ENCODE results near the gene CHORDC1. TPM values are rescaled to one million over a fixed set of nuclear protein-coding genes. Genes with fewer than 3 reads are reported as not detected.

Gene CHORDC1
- polyA plus RNA-seq, 1 donor (not counting 4 experiments of a cell fraction or from before 2014, with no cell fraction given), result 50.7 TPM

DNA sequence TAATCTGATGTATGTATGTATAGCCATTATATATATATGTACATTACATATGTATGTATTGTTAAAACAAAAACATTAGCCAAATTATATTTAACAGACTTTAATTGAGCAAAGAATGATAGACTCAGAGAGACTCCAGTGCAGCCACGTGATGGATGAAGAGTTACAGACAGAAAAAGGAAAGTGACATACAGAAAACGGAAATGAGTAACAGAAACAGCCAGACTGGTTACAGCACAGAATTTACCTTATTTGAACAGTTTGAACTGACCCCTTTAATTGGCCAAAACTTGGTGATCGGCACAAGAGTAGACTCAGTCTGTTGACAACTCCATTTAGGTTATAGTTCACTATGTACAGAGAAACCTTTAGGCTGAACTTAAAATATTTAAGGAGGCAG is 35.0 kb downstream of the CHORDC1 start:
- H3K9ac ChIP-seq (ENCODE audit: control insufficient read depth, extremely low read depth, insufficient read depth, low read length), result no peak overlapping the region
- no peak overlapping the region for H3K27ac ChIP-seq (ENCODE audit: control insufficient read depth, insufficient read depth, low read length)
- no peaks in the 10 kb centered on the region for H3K9me1 ChIP-seq (ENCODE audit: control insufficient read depth, extremely low read depth, insufficient read depth, low read length)
- DNase-seq (ENCODE audit: low read depth, low spot score), result no peak
- H3K4me3 ChIP-seq (ENCODE audit: control insufficient read depth in 2 of 3, extremely low read depth in 1 of 3, insufficient read depth in 2 of 3, low read depth in 1 of 3, low read length in 3 of 3), result no peak overlapping the region
- dilution Hi-C loops (cut with MboI; ENCODE audit: extremely low pct_ligation_motif_present, low sequenced_read_pairs), result no loop called here
- no peaks in the 10 kb centered on the region for H3K9me3 ChIP-seq (ENCODE audit: control insufficient read depth, low read depth, low read length)
- no peaks in the 10 kb centered on the region for H3K36me3 ChIP-seq (ENCODE audit: control insufficient read depth in 2 of 2, extremely low read depth in 1 of 2, insufficient read depth in 2 of 2, low read length in 2 of 2)
- no peaks in the 10 kb centered on the region for H4K20me1 ChIP-seq (ENCODE audit: control insufficient read depth, extremely low read depth, insufficient read depth, low read length)
- no peak overlapping the region for H2AFZ ChIP-seq (ENCODE audit: control insufficient read depth, low read length)
- no peaks in the 10 kb centered on the region for H3K27me3 ChIP-seq (ENCODE audit: control insufficient read depth, extremely low read depth, insufficient read depth, low read length)
- H3K79me2 ChIP-seq (ENCODE audit: control insufficient read depth, insufficient read depth, low read length), result no peaks in the 10 kb centered on the region
- TF ChIP-seq, protein P1, sequence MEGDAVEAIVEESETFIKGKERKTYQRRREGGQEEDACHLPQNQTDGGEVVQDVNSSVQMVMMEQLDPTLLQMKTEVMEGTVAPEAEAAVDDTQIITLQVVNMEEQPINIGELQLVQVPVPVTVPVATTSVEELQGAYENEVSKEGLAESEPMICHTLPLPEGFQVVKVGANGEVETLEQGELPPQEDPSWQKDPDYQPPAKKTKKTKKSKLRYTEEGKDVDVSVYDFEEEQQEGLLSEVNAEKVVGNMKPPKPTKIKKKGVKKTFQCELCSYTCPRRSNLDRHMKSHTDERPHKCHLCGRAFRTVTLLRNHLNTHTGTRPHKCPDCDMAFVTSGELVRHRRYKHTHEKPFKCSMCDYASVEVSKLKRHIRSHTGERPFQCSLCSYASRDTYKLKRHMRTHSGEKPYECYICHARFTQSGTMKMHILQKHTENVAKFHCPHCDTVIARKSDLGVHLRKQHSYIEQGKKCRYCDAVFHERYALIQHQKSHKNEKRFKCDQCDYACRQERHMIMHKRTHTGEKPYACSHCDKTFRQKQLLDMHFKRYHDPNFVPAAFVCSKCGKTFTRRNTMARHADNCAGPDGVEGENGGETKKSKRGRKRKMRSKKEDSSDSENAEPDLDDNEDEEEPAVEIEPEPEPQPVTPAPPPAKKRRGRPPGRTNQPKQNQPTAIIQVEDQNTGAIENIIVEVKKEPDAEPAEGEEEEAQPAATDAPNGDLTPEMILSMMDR (optimal IDR thresholded peaks at IDR 0.05 in 1 of 3, IDR thresholded peaks at IDR 0.05 in 1 of 3, conservative IDR thresholded peaks at IDR 0.05 in 1 of 3; ENCODE audit: extremely low read depth in 1 of 3, insufficient read depth in 2 of 3, low read length in 3 of 3), result no peak
- no peak for TF ChIP-seq EZH2 (IDR thresholded peaks at IDR 0.05; ENCODE audit: low read length)
- no peak for FAIRE-seq
- no peaks in the 10 kb centered on the region for H3K4me1 ChIP-seq (ENCODE audit: control insufficient read depth, extremely low read depth, insufficient read depth, low read length)
- H3K4me2 ChIP-seq (ENCODE audit: control insufficient read depth, extremely low read depth, insufficient read depth, low read depth, low read length), result no peak overlapping the region

DNA sequence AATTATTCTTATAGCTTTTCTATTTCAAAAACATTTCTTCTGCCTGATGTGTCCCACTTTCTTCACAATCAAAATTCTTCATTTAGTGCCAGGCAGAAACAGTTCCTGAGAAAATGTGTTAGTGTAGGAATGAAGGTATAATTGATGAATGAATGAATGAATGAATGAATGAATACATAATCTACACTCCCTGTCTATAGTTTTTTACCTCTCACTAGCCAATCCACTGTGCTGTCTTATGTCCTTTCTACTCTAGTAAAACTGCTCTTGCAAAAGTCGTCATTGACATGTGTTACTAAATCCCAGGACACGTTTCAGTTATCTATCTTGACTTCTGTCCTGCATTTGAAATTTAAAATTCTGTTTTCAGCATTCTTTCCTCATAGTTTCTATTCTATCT is 42.9 kb downstream of the CHORDC1 start:
- Histone ChIP-seq H3K4me2 (ENCODE audit: control insufficient read depth, extremely low read depth, insufficient read depth, low read depth, low read length) (no peak overlapping the region), H4K20me1 (ENCODE audit: control insufficient read depth, extremely low read depth, insufficient read depth, low read length) (peaks cover 2% of the 10 kb centered on the region), H2AFZ (ENCODE audit: control insufficient read depth, low read length) (no peak overlapping the region), H3K4me1 (ENCODE audit: control insufficient read depth, extremely low read depth, insufficient read depth, low read length) (no peaks in the 10 kb centered on the region), H3K9me3 (ENCODE audit: control insufficient read depth, low read depth, low read length) (no peaks in the 10 kb centered on the region), H3K79me2 (ENCODE audit: control insufficient read depth, insufficient read depth, low read length) (no peaks in the 10 kb centered on the region), H3K9ac (ENCODE audit: control insufficient read depth, extremely low read depth, insufficient read depth, low read length) (no peak overlapping the region), H3K9me1 (ENCODE audit: control insufficient read depth, extremely low read depth, insufficient read depth, low read length) (no peaks in the 10 kb centered on the region), H3K27ac (ENCODE audit: control insufficient read depth, insufficient read depth, low read length) (no peak overlapping the region), H3K4me3 (ENCODE audit: control insufficient read depth in 2 of 3, extremely low read depth in 1 of 3, insufficient read depth in 2 of 3, low read depth in 1 of 3, low read length in 3 of 3) (no peak overlapping the region), H3K27me3 (ENCODE audit: control insufficient read depth, extremely low read depth, insufficient read depth, low read length) (no peaks in the 10 kb centered on the region), H3K36me3 (ENCODE audit: control insufficient read depth in 2 of 2, extremely low read depth in 1 of 2, insufficient read depth in 2 of 2, low read length in 2 of 2) (no peaks in the 10 kb centered on the region)
- TF ChIP-seq, protein P1 (optimal IDR thresholded peaks at IDR 0.05 in 1 of 3, IDR thresholded peaks at IDR 0.05 in 1 of 3, conservative IDR thresholded peaks at IDR 0.05 in 1 of 3; ENCODE audit: extremely low read depth in 1 of 3, insufficient read depth in 2 of 3, low read length in 3 of 3), result no peak
- no peak for TF ChIP-seq EZH2 (IDR thresholded peaks at IDR 0.05; ENCODE audit: low read length)
- no peak for FAIRE-seq
- DNase-seq (ENCODE audit: low read depth, low spot score), result no peak
- dilution Hi-C loops (cut with MboI; ENCODE audit: extremely low pct_ligation_motif_present, low sequenced_read_pairs), result no loop called here
